DND-41 (cell line): ENCODE data around the gene ZNF529.

Source experiments
- EZH2 ChIP-seq: IDR thresholded peaks from 3 replicates; pipeline ENCODE4 v1.6.1; 2012; ENCODE audit warnings: borderline replicate concordance, low read depth, mild to moderate bottlenecking, moderate library complexity, low read length, inconsistent platforms; ENCODE audit not compliant: severe bottlenecking
- TF ChIP-seq, protein P1 (sequence below): IDR thresholded peaks from 2 replicates; pipeline ENCODE4 v1.5.1; 2012; ENCODE audit warnings: borderline replicate concordance, low read length, moderate library complexity, mild to moderate bottlenecking; ENCODE audit not compliant: poor library complexity, severe bottlenecking; ENCODE audit errors: extremely low read depth

DNA sequence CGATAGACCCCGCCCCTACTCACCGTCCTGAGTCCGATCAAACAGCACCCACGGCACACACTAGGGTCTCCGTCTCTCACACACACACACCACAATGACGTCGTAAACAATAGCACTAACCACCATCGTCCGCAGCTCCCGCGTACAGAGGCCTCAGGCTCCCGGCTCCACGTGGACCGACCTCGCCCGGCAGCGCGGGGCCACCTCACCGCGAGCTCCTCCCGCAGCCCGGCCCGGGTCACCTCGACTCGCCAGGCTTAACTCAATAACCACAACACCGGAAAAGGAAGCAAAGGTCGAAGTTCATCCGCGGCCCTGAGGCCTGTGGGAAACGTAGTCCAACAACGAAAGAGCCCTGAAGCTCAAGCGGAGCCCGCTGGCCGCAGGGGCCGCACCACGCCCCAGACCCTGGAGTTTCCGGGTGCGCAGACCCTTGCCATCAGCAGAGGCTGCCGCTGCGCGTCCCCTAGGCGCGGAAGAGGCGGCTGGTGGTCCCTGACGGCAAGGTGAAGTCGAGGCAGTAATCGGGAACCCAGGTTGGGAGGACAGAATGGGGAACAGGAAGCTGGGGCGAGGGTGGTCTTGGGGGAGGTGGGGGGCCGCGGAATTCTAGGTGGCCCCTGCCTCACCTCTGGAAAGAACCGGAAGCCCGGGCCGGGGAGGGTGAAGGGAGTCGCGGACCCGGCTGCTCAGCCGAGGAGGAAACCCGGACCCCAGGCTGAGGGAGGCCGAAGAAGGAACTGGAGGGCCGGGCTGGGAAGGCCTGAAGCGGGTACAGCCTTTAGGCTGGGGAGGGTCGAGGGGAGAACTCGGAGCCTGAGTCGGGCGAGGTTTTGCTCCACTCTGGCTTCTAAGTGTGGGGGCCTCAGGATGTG lies at the start of gene ZNF529:
- TF ChIP-seq EZH2 = no peak
- TF ChIP-seq, protein P1, sequence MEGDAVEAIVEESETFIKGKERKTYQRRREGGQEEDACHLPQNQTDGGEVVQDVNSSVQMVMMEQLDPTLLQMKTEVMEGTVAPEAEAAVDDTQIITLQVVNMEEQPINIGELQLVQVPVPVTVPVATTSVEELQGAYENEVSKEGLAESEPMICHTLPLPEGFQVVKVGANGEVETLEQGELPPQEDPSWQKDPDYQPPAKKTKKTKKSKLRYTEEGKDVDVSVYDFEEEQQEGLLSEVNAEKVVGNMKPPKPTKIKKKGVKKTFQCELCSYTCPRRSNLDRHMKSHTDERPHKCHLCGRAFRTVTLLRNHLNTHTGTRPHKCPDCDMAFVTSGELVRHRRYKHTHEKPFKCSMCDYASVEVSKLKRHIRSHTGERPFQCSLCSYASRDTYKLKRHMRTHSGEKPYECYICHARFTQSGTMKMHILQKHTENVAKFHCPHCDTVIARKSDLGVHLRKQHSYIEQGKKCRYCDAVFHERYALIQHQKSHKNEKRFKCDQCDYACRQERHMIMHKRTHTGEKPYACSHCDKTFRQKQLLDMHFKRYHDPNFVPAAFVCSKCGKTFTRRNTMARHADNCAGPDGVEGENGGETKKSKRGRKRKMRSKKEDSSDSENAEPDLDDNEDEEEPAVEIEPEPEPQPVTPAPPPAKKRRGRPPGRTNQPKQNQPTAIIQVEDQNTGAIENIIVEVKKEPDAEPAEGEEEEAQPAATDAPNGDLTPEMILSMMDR = no peak
